ENCODE results near the gene GRIA1.

DNA sequence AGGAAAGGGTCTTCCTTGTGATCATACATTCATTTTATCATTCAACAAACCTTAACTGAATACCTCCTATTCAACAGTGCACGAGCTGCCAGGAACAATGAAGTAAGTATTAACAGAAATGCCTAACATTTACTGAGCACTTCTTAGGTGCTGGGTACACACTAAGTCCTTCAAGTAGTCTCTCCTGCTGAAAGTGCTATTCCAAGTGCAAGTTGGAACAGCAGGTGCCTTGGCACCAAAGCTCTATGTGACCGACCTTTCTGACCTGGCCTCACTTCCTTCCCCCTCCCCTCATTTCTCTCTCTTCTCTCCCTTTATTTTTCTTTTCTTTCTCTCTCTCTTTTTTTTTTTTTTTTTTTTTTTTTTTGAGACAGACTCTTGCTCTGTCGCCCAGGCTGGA, 94.5 kb downstream of the GRIA1 start:
- TF ChIP-seq ATF3 (IDR thresholded peaks at IDR 0.05; ENCODE audit: borderline replicate concordance, extremely low read depth, low read depth, low read length) (no peak), JUND (IDR thresholded peaks at IDR 0.05; ENCODE audit: low read depth, low read length) (no peak)
- TF ChIP-seq, protein P1, sequence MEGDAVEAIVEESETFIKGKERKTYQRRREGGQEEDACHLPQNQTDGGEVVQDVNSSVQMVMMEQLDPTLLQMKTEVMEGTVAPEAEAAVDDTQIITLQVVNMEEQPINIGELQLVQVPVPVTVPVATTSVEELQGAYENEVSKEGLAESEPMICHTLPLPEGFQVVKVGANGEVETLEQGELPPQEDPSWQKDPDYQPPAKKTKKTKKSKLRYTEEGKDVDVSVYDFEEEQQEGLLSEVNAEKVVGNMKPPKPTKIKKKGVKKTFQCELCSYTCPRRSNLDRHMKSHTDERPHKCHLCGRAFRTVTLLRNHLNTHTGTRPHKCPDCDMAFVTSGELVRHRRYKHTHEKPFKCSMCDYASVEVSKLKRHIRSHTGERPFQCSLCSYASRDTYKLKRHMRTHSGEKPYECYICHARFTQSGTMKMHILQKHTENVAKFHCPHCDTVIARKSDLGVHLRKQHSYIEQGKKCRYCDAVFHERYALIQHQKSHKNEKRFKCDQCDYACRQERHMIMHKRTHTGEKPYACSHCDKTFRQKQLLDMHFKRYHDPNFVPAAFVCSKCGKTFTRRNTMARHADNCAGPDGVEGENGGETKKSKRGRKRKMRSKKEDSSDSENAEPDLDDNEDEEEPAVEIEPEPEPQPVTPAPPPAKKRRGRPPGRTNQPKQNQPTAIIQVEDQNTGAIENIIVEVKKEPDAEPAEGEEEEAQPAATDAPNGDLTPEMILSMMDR (IDR thresholded peaks at IDR 0.05 in 2 of 3, conservative IDR thresholded peaks at IDR 0.05 in 1 of 3; ENCODE audit: control insufficient read depth in 2 of 3, extremely low read depth in 1 of 3, insufficient read depth in 1 of 3, low read depth in 3 of 3, low read length in 3 of 3) = no peak

Measured in GM12878 (cell line).